ENCODE results near the gene KCNN4. TPM values are rescaled to one million over a fixed set of nuclear protein-coding genes. Genes with fewer than 3 reads are reported as not detected.

KCNN4 gene
- total and polyA plus RNA-seq, 2 experiments from 2014 or later = 0.86 to 3.2 TPM

DNA sequence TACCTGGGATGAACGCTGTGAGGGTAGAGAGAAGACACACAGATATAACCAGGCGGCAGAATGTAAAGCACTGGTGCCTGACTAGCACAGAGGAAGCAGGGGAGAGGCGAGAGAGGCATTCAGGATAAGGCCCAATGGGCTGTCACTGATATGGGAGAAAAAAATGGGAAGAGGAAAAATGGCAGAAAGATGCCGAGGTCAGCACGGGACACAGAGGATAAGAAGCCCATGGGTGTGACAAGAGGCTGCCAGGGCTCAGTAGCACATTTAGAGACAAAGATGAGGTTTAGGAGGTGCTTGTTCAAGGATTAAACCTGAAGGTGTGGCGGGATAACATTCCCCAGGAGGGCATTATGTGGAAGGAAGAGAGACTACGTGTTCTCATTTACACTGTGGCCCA is 31.6 kb downstream of the KCNN4 start:
- Mint-ChIP-seq H3K27ac (no peak overlapping the region), H3K4me1 (peaks cover 4% of the 10 kb centered on the region; the same call in 2 of the 3 replicates), H3K27me3 (ENCODE audit: insufficient read depth, low read depth, poor library complexity) (peaks cover 7% of the 10 kb centered on the region), H3K4me3 (no peak overlapping the region), H3K9me3 (no peaks in the 10 kb centered on the region), H3K36me3 (ENCODE audit: low read depth) (peaks cover 60% of the 10 kb centered on the region)
- TF ChIP-seq EZH2 (IDR thresholded peaks at IDR 0.05; ENCODE audit: low read depth, unreplicated experiment) = no peak
- TF ChIP-seq EZH2phosphoT487 (IDR thresholded peaks at IDR 0.05; ENCODE audit: unreplicated experiment) = no peak
- TF ChIP-seq, protein P1, sequence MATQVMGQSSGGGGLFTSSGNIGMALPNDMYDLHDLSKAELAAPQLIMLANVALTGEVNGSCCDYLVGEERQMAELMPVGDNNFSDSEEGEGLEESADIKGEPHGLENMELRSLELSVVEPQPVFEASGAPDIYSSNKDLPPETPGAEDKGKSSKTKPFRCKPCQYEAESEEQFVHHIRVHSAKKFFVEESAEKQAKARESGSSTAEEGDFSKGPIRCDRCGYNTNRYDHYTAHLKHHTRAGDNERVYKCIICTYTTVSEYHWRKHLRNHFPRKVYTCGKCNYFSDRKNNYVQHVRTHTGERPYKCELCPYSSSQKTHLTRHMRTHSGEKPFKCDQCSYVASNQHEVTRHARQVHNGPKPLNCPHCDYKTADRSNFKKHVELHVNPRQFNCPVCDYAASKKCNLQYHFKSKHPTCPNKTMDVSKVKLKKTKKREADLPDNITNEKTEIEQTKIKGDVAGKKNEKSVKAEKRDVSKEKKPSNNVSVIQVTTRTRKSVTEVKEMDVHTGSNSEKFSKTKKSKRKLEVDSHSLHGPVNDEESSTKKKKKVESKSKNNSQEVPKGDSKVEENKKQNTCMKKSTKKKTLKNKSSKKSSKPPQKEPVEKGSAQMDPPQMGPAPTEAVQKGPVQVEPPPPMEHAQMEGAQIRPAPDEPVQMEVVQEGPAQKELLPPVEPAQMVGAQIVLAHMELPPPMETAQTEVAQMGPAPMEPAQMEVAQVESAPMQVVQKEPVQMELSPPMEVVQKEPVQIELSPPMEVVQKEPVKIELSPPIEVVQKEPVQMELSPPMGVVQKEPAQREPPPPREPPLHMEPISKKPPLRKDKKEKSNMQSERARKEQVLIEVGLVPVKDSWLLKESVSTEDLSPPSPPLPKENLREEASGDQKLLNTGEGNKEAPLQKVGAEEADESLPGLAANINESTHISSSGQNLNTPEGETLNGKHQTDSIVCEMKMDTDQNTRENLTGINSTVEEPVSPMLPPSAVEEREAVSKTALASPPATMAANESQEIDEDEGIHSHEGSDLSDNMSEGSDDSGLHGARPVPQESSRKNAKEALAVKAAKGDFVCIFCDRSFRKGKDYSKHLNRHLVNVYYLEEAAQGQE (IDR thresholded peaks at IDR 0.05; ENCODE audit: unreplicated experiment) = no peak
- TF ChIP-seq, protein P2, sequence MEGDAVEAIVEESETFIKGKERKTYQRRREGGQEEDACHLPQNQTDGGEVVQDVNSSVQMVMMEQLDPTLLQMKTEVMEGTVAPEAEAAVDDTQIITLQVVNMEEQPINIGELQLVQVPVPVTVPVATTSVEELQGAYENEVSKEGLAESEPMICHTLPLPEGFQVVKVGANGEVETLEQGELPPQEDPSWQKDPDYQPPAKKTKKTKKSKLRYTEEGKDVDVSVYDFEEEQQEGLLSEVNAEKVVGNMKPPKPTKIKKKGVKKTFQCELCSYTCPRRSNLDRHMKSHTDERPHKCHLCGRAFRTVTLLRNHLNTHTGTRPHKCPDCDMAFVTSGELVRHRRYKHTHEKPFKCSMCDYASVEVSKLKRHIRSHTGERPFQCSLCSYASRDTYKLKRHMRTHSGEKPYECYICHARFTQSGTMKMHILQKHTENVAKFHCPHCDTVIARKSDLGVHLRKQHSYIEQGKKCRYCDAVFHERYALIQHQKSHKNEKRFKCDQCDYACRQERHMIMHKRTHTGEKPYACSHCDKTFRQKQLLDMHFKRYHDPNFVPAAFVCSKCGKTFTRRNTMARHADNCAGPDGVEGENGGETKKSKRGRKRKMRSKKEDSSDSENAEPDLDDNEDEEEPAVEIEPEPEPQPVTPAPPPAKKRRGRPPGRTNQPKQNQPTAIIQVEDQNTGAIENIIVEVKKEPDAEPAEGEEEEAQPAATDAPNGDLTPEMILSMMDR (conservative IDR thresholded peaks at IDR 0.05; ENCODE audit: low read depth in 2 of 2) = no peak
- TF ChIP-seq, protein P3, sequence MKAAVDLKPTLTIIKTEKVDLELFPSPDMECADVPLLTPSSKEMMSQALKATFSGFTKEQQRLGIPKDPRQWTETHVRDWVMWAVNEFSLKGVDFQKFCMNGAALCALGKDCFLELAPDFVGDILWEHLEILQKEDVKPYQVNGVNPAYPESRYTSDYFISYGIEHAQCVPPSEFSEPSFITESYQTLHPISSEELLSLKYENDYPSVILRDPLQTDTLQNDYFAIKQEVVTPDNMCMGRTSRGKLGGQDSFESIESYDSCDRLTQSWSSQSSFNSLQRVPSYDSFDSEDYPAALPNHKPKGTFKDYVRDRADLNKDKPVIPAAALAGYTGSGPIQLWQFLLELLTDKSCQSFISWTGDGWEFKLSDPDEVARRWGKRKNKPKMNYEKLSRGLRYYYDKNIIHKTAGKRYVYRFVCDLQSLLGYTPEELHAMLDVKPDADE (IDR thresholded peaks at IDR 0.05) = no peak
- TF ChIP-seq STAT1 (IDR thresholded peaks at IDR 0.05; ENCODE audit: unreplicated experiment) = no peak
- TF ChIP-seq CREB1 (CRISPR knock-in tag; IDR thresholded peaks at IDR 0.05; ENCODE audit: low read depth) = no peak
- no peak for TF ChIP-seq ZNF331 (CRISPR knock-in tag; IDR thresholded peaks at IDR 0.05; ENCODE audit: low read depth)
- TF ChIP-seq, protein P4, sequence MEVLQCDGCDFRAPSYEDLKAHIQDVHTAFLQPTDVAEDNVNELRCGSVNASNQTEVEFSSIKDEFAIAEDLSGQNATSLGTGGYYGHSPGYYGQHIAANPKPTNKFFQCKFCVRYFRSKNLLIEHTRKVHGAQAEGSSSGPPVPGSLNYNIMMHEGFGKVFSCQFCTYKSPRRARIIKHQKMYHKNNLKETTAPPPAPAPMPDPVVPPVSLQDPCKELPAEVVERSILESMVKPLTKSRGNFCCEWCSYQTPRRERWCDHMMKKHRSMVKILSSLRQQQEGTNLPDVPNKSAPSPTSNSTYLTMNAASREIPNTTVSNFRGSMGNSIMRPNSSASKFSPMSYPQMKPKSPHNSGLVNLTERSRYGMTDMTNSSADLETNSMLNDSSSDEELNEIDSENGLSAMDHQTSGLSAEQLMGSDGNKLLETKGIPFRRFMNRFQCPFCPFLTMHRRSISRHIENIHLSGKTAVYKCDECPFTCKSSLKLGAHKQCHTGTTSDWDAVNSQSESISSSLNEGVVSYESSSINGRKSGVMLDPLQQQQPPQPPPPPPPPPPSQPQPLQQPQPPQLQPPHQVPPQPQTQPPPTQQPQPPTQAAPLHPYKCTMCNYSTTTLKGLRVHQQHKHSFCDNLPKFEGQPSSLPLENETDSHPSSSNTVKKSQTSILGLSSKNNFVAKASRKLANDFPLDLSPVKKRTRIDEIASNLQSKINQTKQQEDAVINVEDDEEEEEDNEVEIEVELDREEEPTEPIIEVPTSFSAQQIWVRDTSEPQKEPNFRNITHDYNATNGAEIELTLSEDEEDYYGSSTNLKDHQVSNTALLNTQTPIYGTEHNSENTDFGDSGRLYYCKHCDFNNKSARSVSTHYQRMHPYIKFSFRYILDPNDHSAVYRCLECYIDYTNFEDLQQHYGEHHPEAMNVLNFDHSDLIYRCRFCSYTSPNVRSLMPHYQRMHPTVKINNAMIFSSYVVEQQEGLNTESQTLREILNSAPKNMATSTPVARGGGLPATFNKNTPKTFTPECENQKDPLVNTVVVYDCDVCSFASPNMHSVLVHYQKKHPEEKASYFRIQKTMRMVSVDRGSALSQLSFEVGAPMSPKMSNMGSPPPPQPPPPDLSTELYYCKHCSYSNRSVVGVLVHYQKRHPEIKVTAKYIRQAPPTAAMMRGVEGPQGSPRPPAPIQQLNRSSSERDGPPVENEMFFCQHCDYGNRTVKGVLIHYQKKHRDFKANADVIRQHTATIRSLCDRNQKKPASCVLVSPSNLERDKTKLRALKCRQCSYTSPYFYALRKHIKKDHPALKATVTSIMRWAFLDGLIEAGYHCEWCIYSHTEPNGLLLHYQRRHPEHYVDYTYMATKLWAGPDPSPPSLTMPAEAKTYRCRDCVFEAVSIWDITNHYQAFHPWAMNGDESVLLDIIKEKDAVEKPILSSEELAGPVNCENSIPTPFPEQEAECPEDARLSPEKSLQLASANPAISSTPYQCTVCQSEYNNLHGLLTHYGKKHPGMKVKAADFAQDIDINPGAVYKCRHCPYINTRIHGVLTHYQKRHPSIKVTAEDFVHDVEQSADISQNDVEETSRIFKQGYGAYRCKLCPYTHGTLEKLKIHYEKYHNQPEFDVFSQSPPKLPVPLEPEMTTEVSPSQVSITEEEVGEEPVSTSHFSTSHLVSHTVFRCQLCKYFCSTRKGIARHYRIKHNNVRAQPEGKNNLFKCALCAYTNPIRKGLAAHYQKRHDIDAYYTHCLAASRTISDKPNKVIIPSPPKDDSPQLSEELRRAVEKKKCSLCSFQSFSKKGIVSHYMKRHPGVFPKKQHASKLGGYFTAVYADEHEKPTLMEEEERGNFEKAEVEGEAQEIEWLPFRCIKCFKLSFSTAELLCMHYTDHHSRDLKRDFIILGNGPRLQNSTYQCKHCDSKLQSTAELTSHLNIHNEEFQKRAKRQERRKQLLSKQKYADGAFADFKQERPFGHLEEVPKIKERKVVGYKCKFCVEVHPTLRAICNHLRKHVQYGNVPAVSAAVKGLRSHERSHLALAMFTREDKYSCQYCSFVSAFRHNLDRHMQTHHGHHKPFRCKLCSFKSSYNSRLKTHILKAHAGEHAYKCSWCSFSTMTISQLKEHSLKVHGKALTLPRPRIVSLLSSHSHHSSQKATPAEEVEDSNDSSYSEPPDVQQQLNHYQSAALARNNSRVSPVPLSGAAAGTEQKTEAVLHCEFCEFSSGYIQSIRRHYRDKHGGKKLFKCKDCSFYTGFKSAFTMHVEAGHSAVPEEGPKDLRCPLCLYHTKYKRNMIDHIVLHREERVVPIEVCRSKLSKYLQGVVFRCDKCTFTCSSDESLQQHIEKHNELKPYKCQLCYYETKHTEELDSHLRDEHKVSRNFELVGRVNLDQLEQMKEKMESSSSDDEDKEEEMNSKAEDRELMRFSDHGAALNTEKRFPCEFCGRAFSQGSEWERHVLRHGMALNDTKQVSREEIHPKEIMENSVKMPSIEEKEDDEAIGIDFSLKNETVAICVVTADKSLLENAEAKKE (CRISPR knock-in tag; IDR thresholded peaks at IDR 0.05) = no peak
- TF ChIP-seq JUNB (IDR thresholded peaks at IDR 0.05; ENCODE audit: unreplicated experiment) = no peak
- TF ChIP-seq ZNF114 (CRISPR knock-in tag; IDR thresholded peaks at IDR 0.05) = no peak
- TF ChIP-seq NANOG (IDR thresholded peaks at IDR 0.05; ENCODE audit: borderline replicate concordance) = no peak
- TF ChIP-seq POLR2AphosphoS5 (IDR thresholded peaks at IDR 0.05; ENCODE audit: low read depth) = no peak
- no peak overlapping the region for H2AFZ ChIP-seq
- H3K4me3 ChIP-seq = no peak overlapping the region
- no peak overlapping the region for H3K27ac ChIP-seq (ENCODE audit: low read depth)
- H3F3A ChIP-seq (replicated peaks; ENCODE audit: low read depth) = 0 out of 2 replicates have a peak, but pooled peaks cover 3% of the 10 kb centered on the region
- no peak for ATAC-seq
- no peaks in the 10 kb centered on the region for H3K27me3 ChIP-seq (ENCODE audit: insufficient read depth)
- no peak overlapping the region for H3K4me2 ChIP-seq
- H3K36me3 ChIP-seq (ENCODE audit: insufficient read depth) = peaks cover 3% of the 10 kb centered on the region; the same call in 1 of the 2 replicates
- no peaks in the 10 kb centered on the region; the same call in 1 of the 2 replicates for H4K20me1 ChIP-seq (replicated peaks; ENCODE audit: insufficient read depth)
- H3K4me1 ChIP-seq (ENCODE audit: insufficient read depth) = peaks cover 6% of the 10 kb centered on the region; the same call in 1 of the 2 replicates
- no peaks in the 10 kb centered on the region for H3K9me2 ChIP-seq (ENCODE audit: insufficient read depth)
- peaks cover 19% of the 10 kb centered on the region for H3K79me2 ChIP-seq (replicated peaks; ENCODE audit: insufficient read depth)
- no peak for DNase-seq (ENCODE audit: low spot score)
